M059J (cell line): Measurements from ENCODE around the gene GMPS. TPM values are rescaled to one million over a fixed set of nuclear protein-coding genes. Genes with fewer than 3 reads are reported as not detected.
A peak's percentile ranks its signal among the peaks of the same experiment; 100 is the strongest.
"Not testable (repeated sequence)": the region's sequence is repeated elsewhere in the genome, so short reads cannot be mapped to it uniquely, and the experiment has no call there.

Experiments
- DNase-seq: peaks from one replicate; pipeline ENCODE4 v3.0.0-alpha.2; 2012; ENCODE audit warnings: low read depth
- total RNA-seq: library from RNA; depleted of rRNA; stranded (reverse); fragments of >200 nt; shearing (Covaris generic); gene quantifications from 2 replicates; pipeline ENCODE4 v1.2.3, GENCODE V29; 2014; rRNA removed

The GMPS gene
- 112 and 174 TPM in 2 replicates for total RNA-seq

DNA sequence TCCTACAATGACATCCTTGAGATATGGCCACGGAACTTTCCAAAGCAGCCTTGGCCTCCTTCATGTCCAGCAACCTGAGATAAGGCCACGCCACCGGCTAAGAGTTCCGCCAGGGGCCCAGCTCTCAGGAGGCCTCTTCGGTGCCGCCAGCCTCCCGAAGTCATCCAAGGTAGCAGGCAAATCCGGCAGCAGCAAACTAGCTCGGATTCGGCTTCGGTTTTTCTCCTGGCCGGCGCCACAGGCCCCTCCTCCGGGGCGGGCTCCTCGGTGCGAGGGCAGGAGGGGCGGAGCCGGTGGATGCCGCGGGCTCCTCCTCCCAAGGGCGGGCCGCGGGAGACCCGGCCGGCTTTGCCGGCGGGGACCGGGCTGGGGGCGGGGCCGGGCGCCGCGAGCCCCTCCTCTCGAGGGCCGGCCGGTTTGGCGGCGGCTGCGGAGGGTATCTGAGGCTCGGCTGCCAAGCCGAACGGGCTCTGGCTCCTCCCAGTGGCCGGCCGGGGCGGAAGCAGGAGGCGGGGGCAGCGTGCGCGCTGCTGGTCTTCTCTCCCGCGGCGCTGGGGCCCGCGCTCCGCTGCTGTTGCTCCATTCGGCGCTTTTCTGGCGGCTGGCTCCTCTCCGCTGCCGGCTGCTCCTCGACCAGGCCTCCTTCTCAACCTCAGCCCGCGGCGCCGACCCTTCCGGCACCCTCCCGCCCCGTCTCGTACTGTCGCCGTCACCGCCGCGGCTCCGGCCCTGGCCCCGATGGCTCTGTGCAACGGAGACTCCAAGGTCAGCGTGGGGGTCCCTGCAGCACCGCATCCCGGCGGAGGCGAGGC, at the start of gene GMPS:
GMPS (plus strand) TSS at position 518 of the 812 bp plus-strand sequence; CDS start at position 739, 221 bp downstream.
- peak; percentile 95 for DNase-seq

DNA sequence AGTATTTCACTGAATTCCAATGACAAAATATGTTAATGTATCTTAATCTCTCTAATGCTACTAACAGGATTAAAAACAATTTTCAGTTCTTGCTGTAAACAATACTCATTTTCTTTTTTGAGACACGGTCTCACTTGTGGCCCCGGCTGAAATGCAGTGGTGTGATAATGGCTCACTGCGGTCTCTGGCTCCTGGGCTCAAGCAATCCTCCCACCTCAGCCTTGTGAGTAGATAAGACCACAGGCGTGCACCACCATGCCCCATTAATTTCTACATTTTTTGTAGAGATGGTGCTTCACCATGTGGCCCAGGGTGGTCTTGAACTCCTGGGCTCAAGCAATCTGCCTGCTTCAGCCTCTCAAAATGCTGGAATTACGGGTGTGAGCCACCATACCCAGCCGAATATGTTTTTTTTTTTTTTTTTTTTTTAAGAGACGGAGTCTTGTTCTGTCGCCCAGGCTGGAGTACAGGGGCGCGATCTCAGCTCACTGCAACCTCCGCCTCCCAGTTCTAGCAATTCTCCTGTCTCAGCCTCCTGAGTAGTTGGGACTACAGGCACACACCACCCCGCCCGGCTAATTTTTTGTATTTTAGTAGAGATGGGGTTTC, 41.9 kb upstream of the GMPS start:
- not testable (repeated sequence) for DNase-seq

DNA sequence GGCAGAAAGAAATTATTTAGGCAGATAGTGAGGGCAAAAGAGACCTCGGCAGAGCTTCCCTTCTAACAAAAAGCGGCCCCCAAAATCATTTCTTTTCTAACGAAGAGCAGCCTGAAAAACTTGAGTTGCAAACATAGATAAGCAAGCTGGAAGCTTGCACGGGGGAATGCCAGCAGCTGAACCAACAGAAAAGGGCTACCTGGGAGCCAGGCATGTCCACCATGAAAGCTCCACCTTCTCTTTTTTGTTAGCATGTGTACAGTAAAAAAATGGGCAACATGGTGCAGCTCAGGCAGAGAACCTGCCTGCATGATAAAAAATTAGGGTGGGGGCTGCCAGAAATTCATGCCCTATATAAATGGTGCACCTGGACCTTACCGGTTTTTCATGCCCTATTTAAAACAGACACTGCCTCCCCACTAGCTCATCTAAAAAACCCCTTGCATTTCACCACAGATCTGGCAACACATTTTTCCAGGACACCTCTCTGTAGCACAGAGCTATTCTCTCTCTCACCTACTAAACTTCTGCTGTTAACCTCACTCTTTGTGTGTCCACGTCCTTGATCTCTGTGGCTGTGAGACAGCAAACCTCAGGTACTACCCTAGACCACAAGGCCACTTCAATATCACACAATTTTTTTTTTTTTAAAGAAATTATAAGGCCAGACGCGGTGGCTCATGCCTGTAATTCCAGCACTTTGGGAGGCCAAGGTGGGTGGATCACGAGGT, 34.9 kb upstream of the GMPS start:
- DNase-seq, result no peak

DNA sequence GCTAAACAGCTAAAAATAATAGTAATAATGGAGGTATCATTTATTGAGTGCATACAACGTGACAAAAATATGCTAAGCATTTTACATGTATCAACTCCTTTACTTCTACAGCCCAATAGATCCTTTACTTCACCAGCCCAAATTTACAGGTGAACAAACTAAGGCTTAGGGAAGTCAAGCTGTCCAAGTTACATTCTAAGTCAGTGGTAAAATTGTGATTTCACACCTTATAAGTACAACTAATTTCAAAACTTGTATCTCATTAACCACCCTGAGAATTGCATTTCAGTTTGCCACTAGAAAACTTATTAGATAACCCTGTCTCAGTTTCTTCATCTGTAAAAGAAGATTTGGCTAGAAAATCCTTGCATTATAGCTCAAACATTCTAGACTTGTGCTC, 26.9 kb upstream of the GMPS start:
- DNase-seq, result no peak

DNA sequence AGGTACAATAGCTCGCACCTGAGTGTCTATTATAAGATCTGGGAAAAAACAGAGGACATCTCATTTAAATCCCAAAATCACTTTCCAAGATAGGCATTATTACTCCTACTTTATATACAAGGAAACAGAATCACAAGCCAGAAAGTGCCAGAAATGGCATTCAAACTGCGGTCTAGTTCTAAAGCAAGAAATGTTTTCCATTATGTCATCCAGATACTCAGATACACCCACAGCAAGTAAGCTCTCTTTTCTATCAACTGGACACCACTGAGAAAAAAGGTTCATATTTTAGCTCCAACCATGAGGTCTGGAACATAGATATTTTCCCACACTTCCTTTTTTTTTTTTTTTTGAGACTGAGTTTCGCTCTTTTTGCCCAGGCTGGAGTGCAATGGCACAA, 24.3 kb upstream of the GMPS start:
- no peak for DNase-seq

DNA sequence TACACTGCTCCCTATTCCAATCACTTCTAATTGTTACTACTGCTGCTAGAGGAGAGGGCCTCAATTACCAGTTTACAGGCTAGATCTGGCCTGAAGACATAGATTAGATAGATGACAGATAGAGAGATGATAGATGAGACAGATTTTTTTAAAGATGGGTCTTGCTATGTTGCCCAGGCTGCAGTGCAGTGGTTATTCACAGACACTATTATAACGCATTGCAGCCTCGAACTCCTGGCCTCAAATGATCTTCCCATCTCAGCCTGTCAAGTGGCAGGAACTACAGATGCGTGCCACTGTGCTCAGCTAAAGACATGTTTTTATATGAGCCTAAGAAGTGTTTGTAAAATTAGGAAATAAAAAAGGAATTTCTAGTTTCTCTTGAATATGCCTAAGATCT, 22.5 kb upstream of the GMPS start:
- DNase-seq, result no peak

DNA sequence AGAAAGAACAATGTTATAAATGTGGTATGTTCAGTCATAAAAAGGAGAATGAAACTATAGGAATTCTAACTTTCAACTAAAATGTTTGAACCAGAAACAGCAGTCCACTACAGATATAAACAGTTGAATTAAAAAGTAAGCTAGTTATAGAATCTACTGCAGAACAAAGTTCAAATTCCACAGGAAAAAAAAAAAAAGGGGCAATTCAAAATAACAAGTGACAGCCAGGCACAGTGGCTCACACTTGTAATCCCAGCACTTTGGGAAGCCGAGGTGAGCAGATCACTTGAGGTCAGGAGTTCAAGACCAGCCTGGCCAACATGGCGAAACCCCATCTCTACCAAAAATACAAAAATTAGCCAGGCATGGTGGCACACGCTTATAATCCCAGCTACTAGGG, 21.0 kb upstream of the GMPS start:
- DNase-seq, result not testable (repeated sequence)

DNA sequence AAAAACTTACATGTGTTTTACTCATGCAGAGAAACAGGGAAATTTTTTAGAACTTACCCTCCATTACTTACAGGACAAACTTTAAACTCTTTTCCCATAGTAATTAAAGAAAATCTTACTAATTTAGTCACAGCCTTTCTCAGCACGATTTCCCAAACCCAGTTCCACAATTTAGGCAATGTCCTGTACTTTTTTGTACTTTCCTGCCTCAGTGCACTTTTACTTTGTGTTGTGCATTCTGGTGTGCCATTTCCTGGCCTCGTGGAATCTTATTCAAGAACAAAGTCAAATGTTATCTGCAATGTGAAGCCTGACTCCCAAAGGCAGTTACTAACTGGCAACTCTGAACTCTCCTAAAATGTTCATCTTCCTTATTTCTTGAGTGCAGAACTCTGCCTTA, 18.1 kb upstream of the GMPS start:
- peak; percentile 7 for DNase-seq

DNA sequence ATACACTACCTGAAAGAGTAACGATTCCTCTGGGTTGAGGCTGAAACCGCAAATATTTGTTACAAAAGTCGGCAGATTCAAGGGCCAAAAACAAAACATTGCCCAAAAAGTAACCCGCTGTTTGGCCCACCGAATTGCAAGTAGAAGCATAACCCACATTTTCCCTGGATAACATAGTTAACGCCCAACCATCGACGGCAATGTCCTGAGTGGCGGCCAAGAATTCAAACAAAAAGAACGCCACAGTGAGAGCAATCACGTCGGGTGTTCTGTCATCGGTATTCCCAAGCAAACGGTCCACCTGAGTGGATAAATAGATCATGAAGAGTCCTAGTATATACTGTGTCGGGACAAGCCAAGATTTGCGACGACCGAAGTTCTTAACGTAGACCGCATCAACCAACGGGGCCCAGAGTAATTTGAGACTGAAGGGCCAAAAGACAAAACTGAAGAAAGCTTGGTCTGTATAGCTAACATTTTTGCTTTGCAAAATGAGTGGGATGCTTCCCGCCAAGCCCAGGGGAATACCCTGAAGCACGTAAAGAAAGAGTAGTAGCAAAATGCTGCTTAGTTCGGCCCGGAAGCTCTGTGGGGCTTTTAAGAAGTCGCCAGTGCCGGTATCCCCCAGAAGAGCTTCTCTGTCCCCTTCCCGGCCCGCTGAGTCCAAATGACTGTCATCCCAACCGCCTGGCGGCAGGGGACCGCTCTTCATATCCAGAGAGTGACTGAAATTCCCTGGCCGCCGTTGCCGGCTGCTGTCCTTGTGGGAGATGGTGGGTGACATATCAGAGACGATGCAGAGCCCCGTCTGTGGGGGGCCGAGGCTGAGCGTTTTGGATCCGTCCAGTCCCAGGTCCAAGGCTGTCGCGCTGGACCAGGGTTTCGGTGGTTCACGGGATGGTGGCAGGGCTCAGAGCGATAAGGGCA, 17.0 kb upstream of the GMPS start:
- DNase-seq, result peak; percentile 43

DNA sequence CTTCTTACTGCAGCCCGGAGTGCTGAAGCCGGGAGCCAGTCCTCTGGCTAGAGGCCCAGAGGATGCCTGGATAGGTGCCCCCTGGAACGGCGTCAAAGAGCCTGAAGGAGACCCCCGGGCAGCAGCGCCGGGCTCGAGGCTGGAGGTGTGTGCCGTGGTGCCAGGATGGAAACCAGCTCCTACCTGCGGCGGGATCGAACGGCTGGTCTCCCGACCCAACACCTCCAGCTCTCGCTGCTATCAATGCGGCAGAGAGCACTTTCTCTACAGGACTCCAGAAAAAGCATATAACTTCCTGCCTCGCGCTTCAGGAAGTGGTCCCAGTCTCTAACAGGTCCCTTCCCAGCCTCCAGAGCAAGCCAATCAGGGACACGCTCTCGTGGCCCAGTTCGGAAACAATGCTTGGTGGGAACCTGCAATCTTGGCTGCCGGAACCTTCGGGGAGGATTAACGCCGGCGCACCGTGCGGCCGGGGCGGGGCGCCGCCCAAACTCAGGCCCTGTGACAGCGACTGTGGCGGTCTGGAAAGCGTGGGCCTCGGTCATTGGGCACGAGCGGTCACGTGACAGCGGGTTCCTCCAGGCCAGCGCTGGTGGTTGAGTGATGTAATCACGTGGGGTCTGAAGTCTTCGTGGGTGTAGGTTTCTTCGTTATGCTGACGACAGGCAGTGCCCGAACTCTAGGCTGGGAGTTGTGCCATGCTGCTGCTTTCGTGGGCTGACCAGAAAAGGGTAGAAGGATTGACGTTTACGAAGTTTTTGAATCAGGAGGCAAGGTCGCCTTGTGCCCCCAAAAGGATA, 16.1 kb upstream of the GMPS start, which contains the start of gene SLC33A1:
SLC33A1 (minus strand) TSS at position 287 of the 800 bp plus-strand sequence. CDS start 430 bp downstream, outside the sequence.
- peak; percentile 100 for DNase-seq

DNA sequence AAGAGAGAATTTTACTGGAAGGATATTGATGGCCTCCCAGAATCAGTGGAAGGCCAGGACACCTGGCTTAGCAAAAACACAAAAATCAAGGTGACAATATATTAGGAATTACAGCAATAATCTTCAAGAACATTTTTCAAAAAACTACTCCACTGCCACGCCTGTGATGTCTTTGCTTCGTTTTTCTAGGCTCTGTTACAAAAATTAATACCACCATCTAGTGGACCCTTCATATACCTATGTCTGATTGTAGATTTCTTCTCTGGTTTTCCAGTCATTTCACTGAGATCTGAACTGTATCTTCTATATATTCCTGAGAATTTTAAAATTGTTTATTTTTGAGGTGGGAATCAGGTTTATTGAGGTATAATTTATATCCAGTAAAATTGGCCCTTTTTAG, 10.6 kb upstream of the GMPS start:
- DNase-seq, result peak; percentile 44

DNA sequence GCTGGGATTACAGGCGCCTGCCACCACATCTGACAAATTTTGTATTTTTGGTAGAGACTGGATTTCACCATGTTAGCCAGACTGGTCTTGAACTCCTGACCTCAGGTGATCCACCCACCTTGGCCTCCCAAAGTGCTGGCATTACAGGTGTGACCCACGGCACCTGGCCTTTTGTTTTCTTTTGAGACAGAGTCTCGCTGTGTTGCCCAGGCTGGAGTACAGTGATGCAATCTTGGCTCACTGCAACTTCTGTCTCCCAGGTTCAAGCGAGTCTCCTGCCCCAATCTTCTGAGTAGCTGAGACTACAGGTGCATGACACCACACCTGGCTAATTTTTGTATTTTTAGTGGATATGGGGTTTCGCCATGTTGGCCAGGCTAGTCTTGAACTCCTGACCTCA, 10.0 kb upstream of the GMPS start:
- not testable (repeated sequence) for DNase-seq

DNA sequence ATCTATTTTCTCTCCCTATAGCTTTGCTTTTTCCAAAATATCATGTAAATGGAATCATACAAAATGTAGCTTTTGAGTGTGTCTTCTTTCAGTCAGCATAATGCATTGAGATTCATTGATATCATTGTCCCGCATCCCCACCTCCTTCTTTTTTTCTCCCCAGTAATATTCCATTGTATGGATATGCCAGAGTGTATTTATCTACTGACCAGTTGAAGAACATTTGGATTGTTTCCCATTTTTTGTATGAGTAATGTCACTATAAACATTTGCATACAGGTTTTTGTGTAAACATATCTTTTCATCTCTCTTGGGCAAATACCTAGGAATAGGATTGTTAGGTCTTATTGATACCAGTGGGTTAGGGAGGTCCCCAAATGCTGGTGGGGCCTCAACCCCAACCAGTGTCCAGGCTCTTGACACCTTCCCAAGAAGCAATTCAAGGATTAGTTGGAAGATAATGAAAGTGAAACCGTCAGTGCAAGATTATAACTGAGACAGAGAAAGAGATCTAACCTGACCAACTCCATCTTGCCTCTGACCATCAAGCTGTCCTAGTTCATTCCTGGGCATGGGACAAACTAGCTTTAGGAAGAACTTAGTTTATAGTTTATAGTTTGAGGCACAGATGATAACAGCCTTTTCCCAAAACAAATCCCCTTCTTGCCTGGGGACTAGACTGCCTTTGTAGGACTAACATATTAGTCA, 8.8 kb upstream of the GMPS start:
- DNase-seq, result peak; percentile 38

DNA sequence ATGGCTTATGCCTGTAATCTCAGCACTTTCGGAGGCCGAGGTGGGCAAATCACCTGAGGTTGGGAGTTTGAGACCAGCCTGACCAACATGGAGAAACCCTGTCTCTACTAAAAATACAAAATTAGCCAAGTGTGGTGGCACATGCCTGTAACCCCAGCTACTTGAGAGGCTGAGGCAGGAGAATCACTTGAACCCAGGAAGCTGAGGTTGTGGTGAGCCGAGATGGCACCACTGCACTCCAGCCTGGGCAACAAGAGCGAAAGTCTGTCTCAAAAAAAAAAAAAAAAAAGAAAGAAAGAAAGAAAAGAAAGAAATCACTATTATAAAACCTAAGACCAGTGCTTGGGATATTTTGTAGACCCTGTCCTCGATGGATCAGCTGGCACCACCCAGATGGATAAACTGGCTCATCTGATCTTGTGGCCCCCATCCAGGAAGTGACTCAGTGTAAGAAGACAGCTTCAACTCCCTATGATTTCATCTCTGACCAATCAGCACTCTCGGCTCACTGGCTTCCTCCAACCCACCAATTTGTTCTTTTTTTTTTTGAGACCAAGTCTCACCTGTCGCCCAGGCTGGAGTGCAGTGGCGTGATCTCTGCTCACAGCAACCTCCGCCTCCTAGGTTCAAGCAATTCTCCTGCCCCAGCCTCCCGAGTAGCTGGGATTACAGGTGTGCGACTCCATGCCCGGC, 8.0 kb upstream of the GMPS start:
- peak; percentile 94 for DNase-seq

DNA sequence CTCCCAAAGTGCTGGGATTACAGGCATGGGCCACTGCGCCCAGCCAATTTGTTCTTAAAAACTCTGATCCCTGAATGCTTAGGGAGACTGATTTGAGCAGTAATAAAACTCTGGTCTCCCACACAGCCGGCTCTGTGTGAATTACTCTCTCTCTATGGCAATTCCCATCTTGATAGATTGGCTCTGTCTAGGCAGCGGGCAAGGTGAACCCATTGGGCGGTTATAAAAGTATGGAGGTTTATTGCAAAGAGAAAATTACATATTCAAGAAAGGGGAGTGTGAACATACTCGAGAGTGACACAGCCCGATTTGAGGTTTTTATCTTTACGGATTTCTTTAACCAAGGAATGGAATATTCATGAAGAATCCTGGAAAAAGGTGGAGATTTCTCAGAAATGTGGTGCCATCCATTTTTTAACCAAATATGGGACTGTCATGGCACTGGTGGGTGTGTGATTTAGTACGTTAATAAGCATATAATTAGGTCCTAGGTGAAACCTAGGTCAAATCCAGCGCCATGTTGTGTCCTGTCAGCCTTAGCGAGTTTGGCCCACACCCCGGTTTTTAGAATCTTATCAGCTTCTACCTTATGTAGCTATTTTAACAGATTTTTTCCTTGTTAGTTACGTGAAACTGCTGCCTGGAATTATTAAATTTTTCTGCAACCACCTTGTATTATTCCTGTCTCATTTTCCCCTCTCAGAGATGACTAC, 7.2 kb upstream of the GMPS start:
- DNase-seq, result no peak

DNA sequence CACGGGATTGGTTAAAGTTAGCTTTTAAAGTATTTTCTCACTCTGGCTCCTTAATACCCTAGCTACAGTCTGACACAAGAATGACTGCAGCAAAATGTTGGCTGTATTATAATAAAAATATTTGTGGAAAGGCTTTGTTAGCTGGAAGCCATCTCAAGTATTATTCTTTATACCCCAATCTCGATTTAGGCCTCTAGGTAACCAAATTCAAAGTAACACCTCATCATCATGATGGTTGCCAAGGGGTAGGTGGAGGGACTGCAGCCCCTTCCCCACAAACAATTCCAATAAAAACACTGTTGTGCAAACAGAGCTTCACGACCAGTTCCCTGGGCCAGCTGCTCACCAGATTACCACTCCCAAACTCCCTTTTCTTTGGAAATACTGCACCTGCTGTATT, 759 bp upstream of the GMPS start:
- no peak for DNase-seq

DNA sequence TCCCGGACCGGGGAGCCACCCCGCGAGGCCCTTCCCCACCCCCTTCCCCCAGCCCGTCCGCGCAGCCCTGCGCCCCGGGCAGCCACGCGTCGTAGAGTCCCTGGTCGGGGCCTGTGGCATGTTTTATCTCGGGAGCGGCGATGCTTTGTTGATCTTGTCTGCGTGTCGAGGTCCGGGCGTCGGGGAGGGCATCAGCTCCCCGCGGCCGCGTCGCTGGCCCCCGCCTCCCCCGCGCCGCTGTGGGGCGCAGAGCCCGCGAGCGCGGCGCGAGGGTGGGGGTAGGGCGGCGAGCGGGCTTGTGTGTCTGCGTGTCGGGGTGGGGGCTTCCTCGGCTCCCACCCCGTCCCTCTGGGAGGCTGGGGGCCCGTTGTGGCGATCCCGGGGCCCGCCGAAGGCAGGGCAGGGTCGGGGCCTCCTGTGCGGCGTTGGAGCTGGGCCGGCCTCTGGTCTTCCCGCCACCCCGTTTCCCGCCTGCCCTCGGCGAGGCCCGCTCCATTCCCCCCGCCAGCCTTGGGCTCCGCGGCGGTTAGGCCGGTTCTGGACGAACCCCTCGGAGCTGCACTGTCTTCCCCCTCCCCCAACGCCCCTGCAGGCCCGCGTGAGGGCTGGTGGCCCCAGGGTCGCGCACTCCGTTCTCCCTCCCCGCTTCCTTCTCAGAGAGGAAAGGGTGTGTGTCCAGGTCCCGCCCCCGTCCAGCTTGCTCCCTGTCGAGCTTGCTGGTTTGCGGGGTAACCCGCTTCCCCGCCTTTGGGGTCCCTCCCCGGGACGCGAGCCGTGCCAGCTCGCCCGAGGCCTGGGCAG, 695 bp downstream of the GMPS start:
- DNase-seq, result peak; percentile 72

DNA sequence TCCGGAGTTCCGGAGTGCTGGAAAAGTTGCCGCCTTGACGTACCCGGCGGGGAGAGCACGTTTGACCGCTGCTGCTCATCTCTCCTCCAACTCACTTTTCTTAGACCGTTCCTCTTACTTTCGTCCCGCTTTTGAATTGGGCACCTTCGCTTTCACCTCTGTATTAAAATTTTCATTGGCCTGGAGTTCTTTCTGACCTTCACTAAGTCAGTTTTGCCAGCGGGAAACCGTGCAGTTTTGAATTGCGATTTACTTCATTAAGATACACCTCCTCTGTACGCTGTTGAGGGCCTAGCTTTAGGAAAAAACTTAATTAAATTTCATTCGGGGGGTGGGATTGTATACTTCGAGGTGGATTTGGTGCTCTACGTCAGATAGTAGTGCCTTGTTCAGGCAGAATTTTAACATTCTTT, 1.3 kb downstream of the GMPS start:
- DNase-seq, result no peak
